ENCODE results near the gene ZNF850. TPM values are rescaled to one million over a fixed set of nuclear protein-coding genes. Genes with fewer than 3 reads are reported as not detected.
"Not testable (repeated sequence)": the region's sequence is repeated elsewhere in the genome, so short reads cannot be mapped to it uniquely, and the experiment has no call there.

The ZNF850 gene
- total RNA-seq, 1 donor from 2014 or later = 3.0 TPM

DNA sequence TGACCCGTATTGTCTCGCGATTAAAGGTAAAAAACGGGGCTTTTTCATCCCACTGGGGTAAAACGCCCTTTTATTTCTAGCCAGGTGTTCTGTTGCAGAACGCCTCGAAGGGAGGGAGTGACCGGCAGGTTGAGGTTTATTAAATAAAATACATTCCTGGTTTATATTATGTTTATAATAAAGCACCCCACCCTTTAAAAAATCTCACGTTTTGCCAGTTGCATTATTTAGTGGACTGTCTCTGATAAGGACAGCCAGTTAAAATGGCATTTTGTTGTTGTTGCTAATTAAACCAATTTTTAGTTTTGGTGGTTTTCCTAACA, 25.1 kb upstream of the ZNF850 start:
- TF ChIP-seq, protein P1, sequence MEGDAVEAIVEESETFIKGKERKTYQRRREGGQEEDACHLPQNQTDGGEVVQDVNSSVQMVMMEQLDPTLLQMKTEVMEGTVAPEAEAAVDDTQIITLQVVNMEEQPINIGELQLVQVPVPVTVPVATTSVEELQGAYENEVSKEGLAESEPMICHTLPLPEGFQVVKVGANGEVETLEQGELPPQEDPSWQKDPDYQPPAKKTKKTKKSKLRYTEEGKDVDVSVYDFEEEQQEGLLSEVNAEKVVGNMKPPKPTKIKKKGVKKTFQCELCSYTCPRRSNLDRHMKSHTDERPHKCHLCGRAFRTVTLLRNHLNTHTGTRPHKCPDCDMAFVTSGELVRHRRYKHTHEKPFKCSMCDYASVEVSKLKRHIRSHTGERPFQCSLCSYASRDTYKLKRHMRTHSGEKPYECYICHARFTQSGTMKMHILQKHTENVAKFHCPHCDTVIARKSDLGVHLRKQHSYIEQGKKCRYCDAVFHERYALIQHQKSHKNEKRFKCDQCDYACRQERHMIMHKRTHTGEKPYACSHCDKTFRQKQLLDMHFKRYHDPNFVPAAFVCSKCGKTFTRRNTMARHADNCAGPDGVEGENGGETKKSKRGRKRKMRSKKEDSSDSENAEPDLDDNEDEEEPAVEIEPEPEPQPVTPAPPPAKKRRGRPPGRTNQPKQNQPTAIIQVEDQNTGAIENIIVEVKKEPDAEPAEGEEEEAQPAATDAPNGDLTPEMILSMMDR (IDR thresholded peaks at IDR 0.05; ENCODE audit: insufficient read depth, low read length, poor library complexity, severe bottlenecking) = no peak
- Histone ChIP-seq H3K36me3 (ENCODE audit: control insufficient read depth, insufficient read depth, low read length) (peaks cover 1% of the 10 kb centered on the region), H3K4me3 (ENCODE audit: low read depth, low read length) (peak overlapping the region; percentile 98), H3K27me3 (ENCODE audit: control insufficient read depth, insufficient read depth, low read length) (no peaks in the 10 kb centered on the region)
- DNase-seq (ENCODE audit: low read depth) = no peak

DNA sequence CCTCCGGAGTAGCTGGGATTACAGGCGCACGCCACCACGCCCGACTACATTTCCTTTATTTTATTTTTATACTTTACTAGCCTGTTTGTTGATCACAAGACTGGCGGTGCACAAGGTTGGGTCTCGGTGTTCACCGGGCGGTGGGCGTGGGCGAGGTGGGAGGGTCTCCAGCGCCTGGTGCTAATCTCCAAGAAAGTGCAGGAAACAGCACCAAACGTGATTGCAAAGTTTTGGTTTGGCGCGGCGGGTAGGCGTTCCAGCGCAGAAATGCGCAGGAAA, 24.0 kb upstream of the ZNF850 start:
- H3K27me3 ChIP-seq (ENCODE audit: control insufficient read depth, insufficient read depth, low read length) = no peaks in the 10 kb centered on the region
- no peak for DNase-seq (ENCODE audit: low read depth)
- peak overlapping the region; percentile 98 for H3K4me3 ChIP-seq (ENCODE audit: low read depth, low read length)
- H3K36me3 ChIP-seq (ENCODE audit: control insufficient read depth, insufficient read depth, low read length) = peaks cover 1% of the 10 kb centered on the region
- TF ChIP-seq, protein P1 (IDR thresholded peaks at IDR 0.05; ENCODE audit: insufficient read depth, low read length, poor library complexity, severe bottlenecking) = no peak

DNA sequence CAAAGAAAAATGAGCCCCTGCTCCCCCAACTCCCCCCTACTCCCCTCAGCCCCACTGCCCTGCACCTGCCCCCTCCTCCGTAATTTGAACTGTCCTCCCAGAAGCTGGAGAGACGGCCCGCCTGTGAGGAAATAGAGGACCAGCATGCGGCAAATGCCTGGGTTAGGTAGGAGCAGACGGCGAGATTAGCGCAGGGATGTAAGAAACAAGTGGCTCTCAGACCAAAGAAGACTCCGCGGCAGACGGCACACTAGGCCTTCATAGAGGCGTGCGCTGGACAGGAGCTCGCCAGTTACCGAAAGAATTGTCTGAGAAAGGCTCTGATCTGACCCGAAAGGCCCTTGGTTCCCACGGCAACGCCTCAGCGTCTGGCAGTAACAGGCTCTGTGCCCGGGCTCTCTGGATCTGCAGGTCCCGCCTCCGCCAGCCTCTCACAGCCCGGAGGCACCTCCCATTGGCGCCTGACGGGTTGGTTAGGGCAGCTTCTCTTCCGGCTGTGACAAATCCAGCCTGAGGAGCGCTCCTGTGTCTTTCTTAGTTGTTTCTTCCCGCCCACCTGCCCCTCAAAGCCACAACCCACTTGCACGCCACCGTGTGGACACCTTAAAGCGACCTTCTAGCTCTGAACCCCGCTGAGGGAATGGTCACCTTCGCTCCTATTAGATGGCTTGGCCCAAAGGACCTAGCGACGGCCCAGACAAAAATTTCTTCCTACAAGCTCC, 19.0 kb upstream of the ZNF850 start:
- H3K36me3 ChIP-seq (ENCODE audit: control insufficient read depth, insufficient read depth, low read length); H3K27me3 ChIP-seq (ENCODE audit: control insufficient read depth, insufficient read depth, low read length); DNase-seq (ENCODE audit: low read depth); H3K4me3 ChIP-seq (ENCODE audit: low read depth, low read length): not testable (repeated sequence)

DNA sequence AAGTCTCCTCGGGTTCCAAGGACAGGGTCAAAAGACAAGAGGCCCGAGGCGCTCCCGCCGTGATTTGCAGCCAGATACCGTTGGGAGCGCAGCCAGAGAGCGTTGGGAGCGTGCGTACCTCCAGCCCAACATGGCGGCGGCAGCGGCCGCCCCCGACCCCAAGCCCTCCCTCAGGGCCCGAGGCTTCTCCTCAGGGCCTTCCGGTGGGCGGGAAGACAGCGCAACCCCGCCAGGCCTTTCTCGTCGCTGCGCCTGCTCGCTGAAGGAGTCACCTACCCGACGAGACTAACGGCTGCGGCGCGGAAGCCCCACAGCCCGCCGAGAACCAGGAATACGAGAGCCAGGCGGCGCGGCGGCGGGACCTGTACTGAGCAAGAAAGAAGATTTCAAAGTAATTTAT, 3.2 kb upstream of the ZNF850 start:
- Histone ChIP-seq H3K27me3 (ENCODE audit: control insufficient read depth, insufficient read depth, low read length) (no peaks in the 10 kb centered on the region), H3K4me3 (ENCODE audit: low read depth, low read length) (no peak overlapping the region), H3K36me3 (ENCODE audit: control insufficient read depth, insufficient read depth, low read length) (no peaks in the 10 kb centered on the region)
- TF ChIP-seq, protein P1 (IDR thresholded peaks at IDR 0.05; ENCODE audit: insufficient read depth, low read length, poor library complexity, severe bottlenecking) = no peak
- DNase-seq (ENCODE audit: low read depth) = no peak

DNA sequence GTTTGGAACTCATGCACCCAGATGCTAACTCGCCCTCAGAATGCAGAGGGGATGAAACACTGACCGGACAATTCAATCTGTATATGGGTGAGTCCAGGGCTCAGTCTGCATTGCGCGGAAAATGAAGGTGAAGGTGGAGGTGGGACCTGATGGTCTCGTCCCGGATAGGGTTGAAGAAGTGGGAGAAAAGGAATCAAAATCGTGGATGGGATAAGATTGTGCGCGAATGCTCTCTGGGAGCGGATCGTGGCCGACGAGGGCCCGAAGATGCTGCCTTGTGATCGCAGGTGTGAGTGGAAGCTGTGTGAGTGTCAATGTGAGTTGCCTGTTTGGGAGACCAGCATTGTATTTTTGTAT, 594 bp upstream of the ZNF850 start:
- no peaks in the 10 kb centered on the region for H3K36me3 ChIP-seq (ENCODE audit: control insufficient read depth, insufficient read depth, low read length)
- no peaks in the 10 kb centered on the region for H3K27me3 ChIP-seq (ENCODE audit: control insufficient read depth, insufficient read depth, low read length)
- DNase-seq (ENCODE audit: low read depth) = no peak
- TF ChIP-seq, protein P1 (IDR thresholded peaks at IDR 0.05; ENCODE audit: insufficient read depth, low read length, poor library complexity, severe bottlenecking) = no peak
- H3K4me3 ChIP-seq (ENCODE audit: low read depth, low read length) = peak overlapping the region; percentile 55

DNA sequence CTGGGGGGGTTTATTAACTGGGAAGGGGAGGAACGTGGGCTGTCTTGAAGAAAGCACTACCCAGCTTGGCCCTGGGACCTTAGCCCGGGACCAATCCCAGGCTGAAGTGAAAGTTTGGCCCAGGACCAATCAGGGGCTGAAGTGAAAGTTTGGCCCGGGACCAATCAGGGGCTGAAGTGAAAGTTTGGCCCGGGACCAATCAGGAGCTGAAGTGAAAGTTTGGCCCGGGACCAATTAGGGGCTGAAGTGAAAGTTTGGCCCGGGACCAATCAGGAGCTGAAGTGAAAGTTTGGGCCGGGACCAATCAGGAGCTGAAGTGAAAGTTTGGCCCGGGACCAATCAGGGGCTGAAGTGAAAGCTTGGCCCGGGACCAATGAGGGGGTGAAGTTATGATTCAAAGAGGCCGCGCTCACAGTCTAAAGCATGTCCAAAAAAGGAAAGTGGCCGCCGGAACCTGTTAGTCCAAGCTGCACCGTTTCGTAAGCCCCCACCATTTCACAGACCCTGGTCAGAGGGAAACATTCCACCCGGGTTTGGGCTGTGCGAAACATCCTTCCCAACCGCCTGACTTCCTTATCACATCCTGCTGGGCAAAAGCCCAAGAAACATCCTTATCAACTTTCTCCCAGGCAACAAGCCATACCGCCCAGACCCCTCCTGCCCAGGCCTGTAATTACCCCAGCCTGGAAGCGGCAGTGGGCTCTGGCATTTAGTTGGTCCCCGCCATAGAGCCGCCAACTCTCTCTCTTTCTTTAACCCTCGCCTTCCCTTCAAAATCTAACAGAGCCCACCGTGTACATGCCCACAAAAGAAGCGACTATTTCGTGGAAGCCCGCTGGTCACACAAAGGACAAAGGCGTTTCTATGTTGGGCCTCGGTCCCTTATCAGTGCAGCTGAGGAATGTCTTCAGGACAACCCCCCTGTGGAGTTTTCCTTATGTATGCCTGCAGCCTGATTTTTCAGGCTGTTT, 1.1 kb downstream of the ZNF850 start:
- peak; percentile 39 for DNase-seq (ENCODE audit: low read depth)
- H3K27me3 ChIP-seq (ENCODE audit: control insufficient read depth, insufficient read depth, low read length) = no peaks in the 10 kb centered on the region
- H3K36me3 ChIP-seq (ENCODE audit: control insufficient read depth, insufficient read depth, low read length) = no peaks in the 10 kb centered on the region
- peak overlapping the region; percentile 55 for H3K4me3 ChIP-seq (ENCODE audit: low read depth, low read length)
- TF ChIP-seq, protein P1 (IDR thresholded peaks at IDR 0.05; ENCODE audit: insufficient read depth, low read length, poor library complexity, severe bottlenecking) = no peak
